HG03039 (cell line): Measurements from ENCODE around the gene NUDT4B.
"Not testable (repeated sequence)": the region's sequence is repeated elsewhere in the genome, so short reads cannot be mapped to it uniquely, and the experiment has no call there.

Experiments used
- ATAC-seq: cut with Tn5 transposase; IDR thresholded peaks from one replicate; pipeline ENCODE4 v1.9.1; 2021; ENCODE audit warnings: mild to moderate bottlenecking, moderate library complexity; ENCODE audit not compliant: unreplicated experiment

The NUDT4B gene

GRCh38 chr1:148735538-148735937 is 13.0 kb upstream of the NUDT4B start:
- peak; percentile 55 for ATAC-seq

GRCh38 chr1:148738667-148739066 is 9.9 kb upstream of the NUDT4B start:
- ATAC-seq, result not testable (repeated sequence)

GRCh38 chr1:148743200-148743599 is 5.4 kb upstream of the NUDT4B start:
- not testable (repeated sequence) for ATAC-seq

- not testable (repeated sequence) for ATAC-seq
Measured at GRCh38 chr1:148743726-148744720, 4.6 kb upstream of the NUDT4B start.

GRCh38 chr1:148749335-148749681 is 734 bp downstream of the NUDT4B start:
- ATAC-seq, result peak; percentile 67

- not testable (repeated sequence) for ATAC-seq
Measured at GRCh38 chr1:148756231-148756630, 7.7 kb downstream of the NUDT4B start.

- not testable (repeated sequence) for ATAC-seq
Measured at GRCh38 chr1:148757446-148757845, 8.9 kb downstream of the NUDT4B start.

- ATAC-seq, result peak; percentile 91
Measured at GRCh38 chr1:148758412-148758811, 9.8 kb downstream of the NUDT4B start.

GRCh38 chr1:148758925-148759324 is 10.4 kb downstream of the NUDT4B start:
- ATAC-seq, result not testable (repeated sequence)

- not testable (repeated sequence) for ATAC-seq
Measured at GRCh38 chr1:148759749-148760148, 11.2 kb downstream of the NUDT4B start.

GRCh38 chr1:148760206-148760605 is 11.6 kb downstream of the NUDT4B start:
- not testable (repeated sequence) for ATAC-seq

- not testable (repeated sequence) for ATAC-seq
Measured at GRCh38 chr1:148761360-148761759, 12.8 kb downstream of the NUDT4B start.

- ATAC-seq, result not testable (repeated sequence)
Measured at GRCh38 chr1:148765238-148766019, 16.9 kb downstream of the NUDT4B start.

- ATAC-seq, result not testable (repeated sequence)
Measured at GRCh38 chr1:148768541-148768940, 20.0 kb downstream of the NUDT4B start.

GRCh38 chr1:148769495-148769894 is 20.9 kb downstream of the NUDT4B start:
- not testable (repeated sequence) for ATAC-seq

- ATAC-seq, result not testable (repeated sequence)
Measured at GRCh38 chr1:148773690-148774089, 25.1 kb downstream of the NUDT4B start.

GRCh38 chr1:148774102-148774501 is 25.5 kb downstream of the NUDT4B start:
- not testable (repeated sequence) for ATAC-seq

- ATAC-seq, result not testable (repeated sequence)
Measured at GRCh38 chr1:148775263-148775662, 26.7 kb downstream of the NUDT4B start.

- not testable (repeated sequence) for ATAC-seq
Measured at GRCh38 chr1:148777649-148778048, 29.1 kb downstream of the NUDT4B start.

GRCh38 chr1:148780404-148780803 is 31.8 kb downstream of the NUDT4B start:
- ATAC-seq, result not testable (repeated sequence)

- not testable (repeated sequence) for ATAC-seq
Measured at GRCh38 chr1:148791543-148792099, 43.0 kb downstream of the NUDT4B start.
